Measurements from ENCODE around the gene EPB41L2.

EPB41L2 gene

GRCh38 chr6:130858054-130858453 lies 205.0 kb downstream of the EPB41L2 start:
- TF ChIP-seq FOXP2 (optimal IDR thresholded peaks at IDR 0.05; ENCODE audit: borderline replicate concordance, extremely low read depth, extremely low read length, insufficient read depth) (no peak), TAF1 (IDR thresholded peaks at IDR 0.05; ENCODE audit: borderline replicate concordance, insufficient read depth, low read length) (no peak), SIN3A (IDR thresholded peaks at IDR 0.05; ENCODE audit: borderline replicate concordance, insufficient read depth, low read length) (no peak), POLR2AphosphoS5 (IDR thresholded peaks at IDR 0.05; ENCODE audit: low read depth, low read length) (no peak)

- TF ChIP-seq REST (IDR thresholded peaks at IDR 0.05; ENCODE audit: insufficient read depth in 1 of 2, low read depth in 2 of 2, low read length in 2 of 2) (no peak), POLR2AphosphoS5 (IDR thresholded peaks at IDR 0.05; ENCODE audit: low read depth, low read length) (no peak), TAF1 (IDR thresholded peaks at IDR 0.05; ENCODE audit: borderline replicate concordance, insufficient read depth, low read length) (no peak), FOXP2 (optimal IDR thresholded peaks at IDR 0.05; ENCODE audit: borderline replicate concordance, extremely low read depth, extremely low read length, insufficient read depth) (no peak), SIN3A (IDR thresholded peaks at IDR 0.05; ENCODE audit: borderline replicate concordance, insufficient read depth, low read length) (no peak)
These were observed 209.4 kb downstream of the EPB41L2 start for GRCh38 chr6:130853555-130854183.

- TF ChIP-seq TAF1 (IDR thresholded peaks at IDR 0.05; ENCODE audit: borderline replicate concordance, insufficient read depth, low read length), result no peak
- no peak for TF ChIP-seq FOXP2 (optimal IDR thresholded peaks at IDR 0.05; ENCODE audit: borderline replicate concordance, extremely low read depth, extremely low read length, insufficient read depth)
These were observed 210.0 kb downstream of the EPB41L2 start for GRCh38 chr6:130852844-130853554.

- TF ChIP-seq REST (IDR thresholded peaks at IDR 0.05; ENCODE audit: insufficient read depth in 1 of 2, low read depth in 2 of 2, low read length in 2 of 2) (no peak), TAF1 (IDR thresholded peaks at IDR 0.05; ENCODE audit: borderline replicate concordance, insufficient read depth, low read length) (no peak), FOXP2 (optimal IDR thresholded peaks at IDR 0.05; ENCODE audit: borderline replicate concordance, extremely low read depth, extremely low read length, insufficient read depth) (no peak), SIN3A (IDR thresholded peaks at IDR 0.05; ENCODE audit: borderline replicate concordance, insufficient read depth, low read length) (no peak), POLR2AphosphoS5 (IDR thresholded peaks at IDR 0.05; ENCODE audit: low read depth, low read length) (no peak)
These were observed 212.0 kb downstream of the EPB41L2 start for GRCh38 chr6:130851026-130851425.

GRCh38 chr6:130849594-130849993 lies 213.5 kb downstream of the EPB41L2 start:
- TF ChIP-seq SIN3A (IDR thresholded peaks at IDR 0.05; ENCODE audit: borderline replicate concordance, insufficient read depth, low read length), result no peak
- TF ChIP-seq POLR2AphosphoS5 (IDR thresholded peaks at IDR 0.05; ENCODE audit: low read depth, low read length), result no peak
- TF ChIP-seq TAF1 (IDR thresholded peaks at IDR 0.05; ENCODE audit: borderline replicate concordance, insufficient read depth, low read length), result no peak
- no peak for TF ChIP-seq REST (IDR thresholded peaks at IDR 0.05; ENCODE audit: insufficient read depth in 1 of 2, low read depth in 2 of 2, low read length in 2 of 2)
- TF ChIP-seq FOXP2 (optimal IDR thresholded peaks at IDR 0.05; ENCODE audit: borderline replicate concordance, extremely low read depth, extremely low read length, insufficient read depth), result no peak

GRCh38 chr6:130848945-130849344 lies 214.1 kb downstream of the EPB41L2 start:
- no peak for TF ChIP-seq REST (IDR thresholded peaks at IDR 0.05; ENCODE audit: insufficient read depth in 1 of 2, low read depth in 2 of 2, low read length in 2 of 2)
- no peak for TF ChIP-seq SIN3A (IDR thresholded peaks at IDR 0.05; ENCODE audit: borderline replicate concordance, insufficient read depth, low read length)
- no peak for TF ChIP-seq POLR2AphosphoS5 (IDR thresholded peaks at IDR 0.05; ENCODE audit: low read depth, low read length)
- TF ChIP-seq FOXP2 (optimal IDR thresholded peaks at IDR 0.05; ENCODE audit: borderline replicate concordance, extremely low read depth, extremely low read length, insufficient read depth), result no peak
- no peak for TF ChIP-seq TAF1 (IDR thresholded peaks at IDR 0.05; ENCODE audit: borderline replicate concordance, insufficient read depth, low read length)
